SK-N-MC (cell line): ENCODE data around the gene TMEM135.

ENCODE experiments used
- FOXP2 ChIP-seq: optimal IDR thresholded peaks from 2 replicates; pipeline ENCODE3; 2011; ENCODE audit warnings: mild to moderate bottlenecking, moderate library complexity; ENCODE audit not compliant: insufficient read depth; ENCODE audit errors: extremely low read length, control extremely low read depth
- POLR2AphosphoS5 ChIP-seq: IDR thresholded peaks from 2 replicates; pipeline ENCODE4 v1.6.1; 2012; ENCODE audit warnings: mild to moderate bottlenecking, low read depth, low read length, borderline replicate concordance

GRCh38 chr11:87352759-87353707 is 315.3 kb downstream of the TMEM135 start:
- TF ChIP-seq FOXP2 (no peak), POLR2AphosphoS5 (no peak)
